Measurements from ENCODE around the gene TSC1. TPM values are rescaled to one million over a fixed set of nuclear protein-coding genes. Genes with fewer than 3 reads are reported as not detected.
"Not testable (repeated sequence)": the region's sequence is repeated elsewhere in the genome, so short reads cannot be mapped to it uniquely, and the experiment has no call there.

Gene TSC1
- total RNA-seq (ENCODE audit: insufficient read depth, low replicate concordance) = 36.4 TPM

DNA sequence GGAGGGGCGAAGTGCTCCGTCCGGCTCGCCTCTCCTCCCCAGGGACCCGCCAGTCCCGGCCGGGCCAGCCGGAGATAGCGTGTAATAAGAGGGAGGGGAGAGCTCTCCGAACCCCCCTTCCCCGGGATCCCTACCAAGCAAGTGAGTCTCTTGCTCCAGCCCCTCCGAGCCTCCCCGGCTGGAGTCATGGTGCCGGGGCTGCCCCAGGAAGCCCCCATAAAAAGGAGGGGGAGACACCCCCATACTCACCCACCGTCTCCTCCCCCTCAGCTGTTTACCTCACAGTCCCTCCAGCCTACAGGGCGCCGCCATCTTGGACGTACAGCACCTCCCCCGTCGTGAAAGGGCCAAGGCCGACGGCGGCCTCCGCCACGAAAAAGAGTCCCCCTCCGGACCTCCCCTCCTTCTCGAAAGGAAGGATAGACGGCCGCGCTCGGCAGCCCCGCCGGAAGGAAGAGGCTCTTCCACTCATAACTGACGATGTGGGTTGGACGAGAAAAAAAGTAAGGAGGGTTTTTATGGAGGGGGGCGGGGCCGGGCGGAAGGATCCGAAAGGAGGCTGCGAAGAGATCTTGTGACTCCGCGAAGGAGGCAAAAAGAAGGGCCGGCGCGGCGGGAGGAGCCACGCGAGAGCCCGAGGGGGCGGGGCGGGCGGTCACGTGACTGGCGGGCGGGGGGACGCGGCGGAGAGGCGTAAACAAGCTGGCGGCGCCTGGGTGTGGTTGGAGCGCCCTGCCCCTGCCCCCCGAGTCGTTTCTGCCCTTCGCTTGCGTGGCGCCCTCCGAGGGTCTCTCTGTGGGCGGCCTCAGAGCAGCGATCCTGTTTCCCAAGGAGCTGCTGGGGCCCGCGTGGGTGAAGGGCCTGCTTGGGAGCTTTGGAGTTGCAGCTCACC lies at the start of gene TSC1:
Gene TSC1 (minus strand): TSS at position 323 of the 892 bp plus-strand sequence. CDS start 15,744 bp downstream, outside the sequence.
- peak; percentile 97 for DNase-seq (ENCODE audit: low spot score)

- no peak for DNase-seq (ENCODE audit: low spot score)
Observed at GRCh38 chr9:132993511-132993939, 49.1 kb upstream of the TSC1 start.

DNA sequence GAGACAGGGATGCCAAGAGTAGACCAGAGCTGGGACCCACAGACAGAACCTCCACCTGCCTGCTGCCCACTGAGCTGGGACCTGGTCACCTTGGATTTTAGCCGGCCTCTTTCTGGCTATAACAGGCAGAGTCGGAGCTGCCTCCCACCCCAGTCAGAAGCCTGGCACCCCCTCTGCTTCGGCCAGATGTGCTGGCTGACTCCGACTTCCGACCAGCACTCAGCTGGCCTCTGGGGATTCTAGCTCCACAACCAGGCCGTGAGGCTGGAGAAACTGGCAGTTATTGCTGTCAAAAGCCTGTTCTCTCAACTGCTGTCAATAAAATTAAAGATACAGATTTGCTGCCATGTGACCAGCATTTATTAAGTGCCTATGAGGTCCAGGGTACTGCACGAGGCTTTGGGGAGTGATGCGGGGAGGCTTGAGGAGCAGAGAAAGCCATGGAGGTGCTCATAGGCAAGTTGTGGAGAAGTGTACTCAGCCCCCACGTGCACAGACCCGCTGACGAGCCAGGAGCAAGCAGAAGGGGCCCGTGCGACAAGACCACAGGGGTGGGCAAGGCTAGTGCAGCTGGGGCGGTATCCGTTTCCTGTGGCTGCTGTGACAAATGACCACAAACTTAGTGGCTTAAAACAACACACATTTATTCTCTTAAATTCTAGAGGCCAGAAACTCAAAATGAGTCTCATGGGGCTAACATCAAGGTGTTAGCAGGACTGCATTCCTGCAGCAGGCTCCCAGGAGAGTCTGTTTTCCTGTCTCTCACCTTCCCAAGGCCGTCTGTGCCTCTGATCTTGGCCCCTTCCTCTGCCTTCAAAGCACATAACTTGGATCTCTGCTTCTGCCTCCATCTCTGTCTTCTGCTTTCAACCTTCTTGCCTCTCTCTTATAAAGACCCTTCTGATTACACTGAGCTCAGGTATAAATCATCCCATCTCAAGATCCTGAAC lies 47.2 kb upstream of the TSC1 start:
- no peak for DNase-seq (ENCODE audit: low spot score)

DNA sequence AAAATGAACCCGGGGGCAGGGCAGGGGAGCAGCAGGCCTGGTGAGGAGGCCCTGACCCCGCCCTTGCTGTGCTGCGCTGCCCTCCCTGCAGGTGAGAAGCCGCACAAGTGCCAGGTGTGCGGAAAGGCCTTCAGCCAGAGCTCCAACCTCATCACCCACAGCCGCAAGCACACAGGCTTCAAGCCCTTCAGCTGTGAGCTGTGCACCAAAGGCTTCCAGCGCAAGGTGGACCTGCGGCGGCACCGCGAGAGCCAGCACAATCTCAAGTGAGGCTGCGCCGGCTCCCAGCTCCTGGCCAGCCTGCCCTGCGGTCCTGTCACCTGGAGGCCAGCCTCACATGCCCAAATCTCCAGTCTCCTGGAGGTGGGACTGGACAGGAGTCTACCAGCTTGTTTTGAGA lies 46.4 kb upstream of the TSC1 start:
- DNase-seq (ENCODE audit: low spot score) = no peak

DNA sequence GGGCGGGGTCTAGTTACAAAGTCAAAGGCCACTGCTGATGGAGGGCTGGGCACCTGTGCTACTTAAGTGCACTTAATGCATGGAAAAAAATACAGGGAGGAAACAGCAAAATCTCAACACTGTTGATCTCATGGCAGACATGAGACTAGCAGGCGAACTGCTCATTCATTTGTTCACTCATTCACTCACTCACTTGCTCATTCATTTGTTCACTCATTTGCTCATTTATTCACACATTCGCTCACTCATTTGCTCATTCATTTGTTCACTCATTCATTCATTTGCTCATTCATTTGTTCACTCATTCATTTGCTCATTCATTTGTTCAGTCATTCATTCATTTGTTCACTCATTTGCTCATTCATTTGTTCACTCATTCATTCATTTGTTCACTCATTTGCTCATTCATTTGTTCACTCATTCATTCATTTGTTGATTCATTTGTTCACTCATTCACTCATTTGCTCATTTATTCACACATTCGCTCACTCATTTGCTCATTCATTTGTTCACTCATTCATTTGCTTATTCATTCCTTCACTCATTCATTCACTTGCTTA lies 45.7 kb upstream of the TSC1 start:
- DNase-seq (ENCODE audit: low spot score) = not testable (repeated sequence)

GRCh38 chr9:132989414-132989996 lies 45.1 kb upstream of the TSC1 start:
- no peak for DNase-seq (ENCODE audit: low spot score)

GRCh38 chr9:132989014-132989310 lies 44.5 kb upstream of the TSC1 start:
- DNase-seq (ENCODE audit: low spot score) = no peak

GRCh38 chr9:132988244-132989013 lies 44.0 kb upstream of the TSC1 start:
- DNase-seq (ENCODE audit: low spot score) = no peak

- DNase-seq (ENCODE audit: low spot score) = peak; percentile 13
Observed at GRCh38 chr9:132986640-132987620, 42.5 kb upstream of the TSC1 start.

DNA sequence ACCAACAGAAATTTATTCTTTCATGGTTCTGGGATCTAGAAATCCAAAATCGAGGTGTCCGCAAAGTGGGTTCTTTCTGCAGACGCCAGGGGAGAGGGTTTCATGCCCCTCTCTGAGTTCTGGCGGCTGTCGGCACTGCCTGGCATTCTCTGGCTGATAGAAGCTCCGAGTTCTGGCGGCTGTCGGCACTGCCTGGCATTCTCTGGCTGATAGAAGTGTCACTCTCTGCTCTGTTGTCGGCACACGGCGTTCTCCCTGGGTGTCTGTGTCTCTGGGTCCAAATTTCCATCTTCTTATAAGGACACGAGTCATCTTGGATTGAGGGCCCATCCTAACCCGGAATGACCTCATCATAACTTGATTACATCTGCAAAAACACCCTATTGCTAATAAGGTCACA lies 41.7 kb upstream of the TSC1 start:
- DNase-seq (ENCODE audit: low spot score) = no peak

DNA sequence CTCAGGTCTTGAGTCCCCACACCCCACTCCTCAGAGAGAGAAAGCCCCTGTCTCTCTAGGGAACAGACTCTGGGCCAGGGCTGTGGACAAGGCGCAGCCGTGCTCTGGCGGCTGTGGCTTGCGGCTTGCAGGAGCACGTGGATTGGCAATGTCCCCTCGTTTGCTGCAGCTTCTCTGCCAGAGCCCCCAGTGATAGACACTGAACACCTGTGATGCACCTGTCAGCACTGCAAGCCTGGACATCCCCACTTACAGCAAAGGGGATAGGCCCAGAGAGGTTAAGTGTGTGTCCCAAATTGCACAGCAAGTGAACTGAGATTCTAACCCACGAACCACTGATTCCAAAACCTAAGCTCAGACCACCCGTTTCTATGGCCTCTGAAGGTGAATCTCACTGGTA lies 41.1 kb upstream of the TSC1 start:
- DNase-seq (ENCODE audit: low spot score) = no peak

GRCh38 chr9:132985071-132985350 lies 40.6 kb upstream of the TSC1 start:
- DNase-seq (ENCODE audit: low spot score) = no peak

- DNase-seq (ENCODE audit: low spot score) = no peak
Observed at GRCh38 chr9:132984202-132985070, 40.0 kb upstream of the TSC1 start.

DNA sequence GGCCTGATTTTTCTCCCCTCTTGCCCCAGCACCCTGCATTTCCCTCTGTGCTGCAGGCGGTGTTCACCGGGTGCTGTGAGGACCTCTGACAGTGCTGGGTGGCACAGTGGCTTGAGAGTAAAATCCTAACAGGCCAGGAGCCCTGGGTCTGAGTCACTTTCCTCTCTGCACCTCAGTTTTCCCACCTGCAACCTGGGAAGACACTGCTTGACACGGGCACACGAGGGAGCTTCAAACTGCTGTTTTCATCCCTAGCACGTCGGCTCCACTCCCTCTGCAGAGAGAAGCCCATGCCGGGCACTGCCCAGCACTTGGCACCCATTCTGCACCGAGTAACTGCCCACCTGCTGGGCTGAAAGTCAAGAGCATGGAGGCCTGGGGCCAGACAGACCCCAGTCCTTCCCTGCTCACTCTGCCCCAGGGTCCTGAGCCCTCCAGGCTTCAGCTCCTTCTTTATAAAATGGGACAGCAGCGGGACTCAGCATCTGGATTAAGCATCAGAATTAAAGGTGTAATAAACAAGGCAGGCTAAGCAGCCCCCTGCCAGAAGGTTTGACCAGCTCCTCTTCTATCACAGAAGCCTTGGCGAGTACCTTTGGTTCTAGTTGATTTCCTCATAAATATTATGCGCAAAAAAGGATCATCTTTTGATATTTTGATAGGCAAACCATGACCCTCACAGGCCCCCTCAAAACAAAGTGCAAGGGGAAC lies 39.2 kb upstream of the TSC1 start:
- no peak for DNase-seq (ENCODE audit: low spot score)

GRCh38 chr9:132982458-132982857 lies 38.0 kb upstream of the TSC1 start:
- DNase-seq (ENCODE audit: low spot score) = no peak

DNA sequence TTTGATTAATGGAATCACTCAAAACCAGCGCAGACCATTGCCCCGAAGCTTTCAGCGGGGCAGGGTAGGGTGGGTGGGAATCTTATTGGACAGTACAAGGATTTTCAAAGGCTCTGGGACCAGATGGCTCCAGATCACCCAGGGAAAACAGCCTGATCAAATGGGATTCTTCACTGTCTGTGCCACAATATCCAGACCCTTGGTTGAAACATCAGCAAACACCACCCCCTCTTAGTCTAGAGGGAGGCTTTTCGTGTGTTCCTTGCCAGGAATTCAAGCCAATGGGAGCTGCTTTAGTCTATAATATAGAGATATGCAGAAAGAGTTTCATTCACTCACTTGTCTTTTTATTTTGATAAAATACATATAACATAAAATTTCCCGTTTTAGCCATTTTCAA lies 35.7 kb upstream of the TSC1 start:
- DNase-seq (ENCODE audit: low spot score) = no peak

- DNase-seq (ENCODE audit: low spot score) = no peak
Observed at GRCh38 chr9:132978451-132979131, 34.2 kb upstream of the TSC1 start, which contains the start of gene GFI1B. Gene GFI1B (plus strand): TSS chr9:132978694. CDS start chr9:132986679, 7,985 bp downstream.

- DNase-seq (ENCODE audit: low spot score) = no peak
Observed at GRCh38 chr9:132978112-132978450, 33.7 kb upstream of the TSC1 start.
